Type B pancreatic cell (in vitro differentiated cells): ENCODE data around the gene TRAP1. TPM values are rescaled to one million over a fixed set of nuclear protein-coding genes. Genes with fewer than 3 reads are reported as not detected.
"Not testable (repeated sequence)": the region's sequence is repeated elsewhere in the genome, so short reads cannot be mapped to it uniquely, and the experiment has no call there.

Source experiments
- DNase-seq: peaks from one replicate; pipeline ENCODE4 v3.0.0; 2021; ENCODE audit warnings: mixed read lengths; ENCODE audit not compliant: unreplicated experiment; ENCODE audit errors: extremely low spot score
- H3K27ac Mint-ChIP-seq: 2 replicates; pipeline ENCODE4 v1.8.0; 2021; ENCODE audit warnings: mild to moderate bottlenecking, mixed read lengths
- H3K27me3 Mint-ChIP-seq: 2 replicates; pipeline ENCODE4 v1.8.0; 2021; ENCODE audit warnings: mixed read lengths
- H3K36me3 Mint-ChIP-seq: 2 replicates; pipeline ENCODE4 v1.8.0; 2021; ENCODE audit warnings: mixed read lengths
- H3K4me1 Mint-ChIP-seq: one replicate; pipeline ENCODE4 v1.8.0; 2021; ENCODE audit warnings: mixed read lengths; ENCODE audit not compliant: unreplicated experiment
- H3K4me3 Mint-ChIP-seq: 2 replicates; pipeline ENCODE4 v1.8.0; 2021; ENCODE audit warnings: mild to moderate bottlenecking, mixed read lengths
- H3K9me3 Mint-ChIP-seq: 2 replicates; pipeline ENCODE4 v1.8.0; 2021; ENCODE audit warnings: mixed read lengths
- CTCF ChIP-seq: fragments of 200-600 bp; sonication (generic); conservative IDR thresholded peaks from 2 replicates; pipeline ENCODE4 v1.5.0; 2021; ENCODE audit warnings: antibody characterized with exemption, mild to moderate bottlenecking
- total RNA-seq: library from RNA; stranded (reverse); gene quantifications from 2 replicates; pipeline ENCODE4 v1.2.1, GENCODE V29; 2021; ENCODE audit warnings: low replicate concordance

TRAP1 gene
- total RNA-seq, 1 donor from 2014 or later: 138 TPM

GRCh38 chr16:3720418-3720817, 3.1 kb upstream of the TRAP1 start:
- Mint-ChIP-seq H3K4me1 (peaks cover 13% of the 10 kb centered on the region), H3K27ac (no peak overlapping the region), H3K36me3 (peaks cover 4% of the 10 kb centered on the region), H3K4me3 (no peak overlapping the region), H3K9me3 (no peaks in the 10 kb centered on the region), H3K27me3 (no peaks in the 10 kb centered on the region)
- no peak for DNase-seq
- TF ChIP-seq CTCF: no peak

GRCh38 chr16:3718628-3719027, 1.3 kb upstream of the TRAP1 start:
- DNase-seq: no peak
- no peaks in the 10 kb centered on the region for H3K9me3 Mint-ChIP-seq
- H3K4me1 Mint-ChIP-seq: peaks cover 23% of the 10 kb centered on the region
- H3K27ac Mint-ChIP-seq: peak overlapping the region; percentile 71
- peaks cover 3% of the 10 kb centered on the region for H3K36me3 Mint-ChIP-seq
- TF ChIP-seq CTCF: no peak
- peak overlapping the region; percentile 73 for H3K4me3 Mint-ChIP-seq
- H3K27me3 Mint-ChIP-seq: no peaks in the 10 kb centered on the region

GRCh38 chr16:3718019-3718391, 681 bp upstream of the TRAP1 start:
- H3K27me3 Mint-ChIP-seq: no peaks in the 10 kb centered on the region

GRCh38 chr16:3716831-3717234, 491 bp downstream of the TRAP1 start:
- Mint-ChIP-seq H3K36me3 (peaks cover 9% of the 10 kb centered on the region), H3K27me3 (no peaks in the 10 kb centered on the region), H3K4me3 (peak overlapping the region; percentile 93), H3K4me1 (peaks cover 31% of the 10 kb centered on the region), H3K9me3 (no peaks in the 10 kb centered on the region), H3K27ac (peak overlapping the region; percentile 91)
- no peak for TF ChIP-seq CTCF
- DNase-seq: no peak

More at GRCh38 chr16:3718019-3718391, 681 bp upstream of the TRAP1 start:
- no peaks in the 10 kb centered on the region for H3K9me3 Mint-ChIP-seq
- H3K4me1 Mint-ChIP-seq: peaks cover 29% of the 10 kb centered on the region
- peak overlapping the region; percentile 71 for H3K27ac Mint-ChIP-seq
- TF ChIP-seq CTCF: no peak
- peaks cover 7% of the 10 kb centered on the region for H3K36me3 Mint-ChIP-seq
- H3K4me3 Mint-ChIP-seq: peak overlapping the region; percentile 90
- DNase-seq: no peak

GRCh38 chr16:3715430-3715829, 1.9 kb downstream of the TRAP1 start:
- no peaks in the 10 kb centered on the region for H3K27me3 Mint-ChIP-seq
- H3K4me3 Mint-ChIP-seq: peak overlapping the region; percentile 71
- DNase-seq: no peak
- no peak overlapping the region for H3K27ac Mint-ChIP-seq
- peaks cover 31% of the 10 kb centered on the region for H3K4me1 Mint-ChIP-seq
- H3K9me3 Mint-ChIP-seq: no peaks in the 10 kb centered on the region
- TF ChIP-seq CTCF: no peak
- H3K36me3 Mint-ChIP-seq: peaks cover 9% of the 10 kb centered on the region

GRCh38 chr16:3714378-3714777, 2.9 kb downstream of the TRAP1 start:
- not testable (repeated sequence) for H3K9me3 Mint-ChIP-seq, H3K27me3 Mint-ChIP-seq, DNase-seq, H3K4me3 Mint-ChIP-seq
- H3K27ac Mint-ChIP-seq: peak overlapping the region; percentile 95
- peaks cover 31% of the 10 kb centered on the region for H3K4me1 Mint-ChIP-seq
- peaks cover 14% of the 10 kb centered on the region for H3K36me3 Mint-ChIP-seq
